H9 (cell line): ENCODE data around the gene CACNA1H. TPM values are rescaled to one million over a fixed set of nuclear protein-coding genes. Genes with fewer than 3 reads are reported as not detected.

Experiments used
- DNase-seq: peaks from one replicate; pipeline ENCODE4 v3.0.0-alpha.2; 2017
- H2AFZ ChIP-seq: one replicate; pipeline ENCODE4 v1.6.1; 2013; ENCODE audit warnings: mild to moderate bottlenecking, low read length, control low read depth, moderate library complexity
- H2AK5ac ChIP-seq: 2 replicates; pipeline ENCODE4 v1.6.1; 2013; ENCODE audit warnings: low read length, control low read depth, mixed read lengths; ENCODE audit not compliant: insufficient read length
- H2BK120ac ChIP-seq: one replicate; pipeline ENCODE4 v1.6.1; 2013; ENCODE audit warnings: low read depth, mild to moderate bottlenecking, low read length, control low read depth, inconsistent platforms; ENCODE audit not compliant: poor library complexity, severe bottlenecking
- H2BK12ac ChIP-seq: 2 replicates; pipeline ENCODE4 v1.6.1; 2013; ENCODE audit warnings: low read length, control low read depth, mixed read lengths, low read depth; ENCODE audit not compliant: insufficient read length
- H2BK15ac ChIP-seq: 2 replicates; pipeline ENCODE4 v1.6.1; 2013; ENCODE audit warnings: low read depth, low read length, control low read depth
- H2BK20ac ChIP-seq: one replicate; pipeline ENCODE4 v1.6.1; 2013; ENCODE audit warnings: low read depth, mild to moderate bottlenecking, low read length, control low read depth, inconsistent platforms; ENCODE audit not compliant: poor library complexity, severe bottlenecking
- H2BK5ac ChIP-seq: 2 replicates; pipeline ENCODE4 v1.6.1; 2013; ENCODE audit warnings: low read length, control low read depth, mixed read lengths; ENCODE audit not compliant: insufficient read length
- H3K14ac ChIP-seq: 2 replicates; pipeline ENCODE4 v1.6.1; 2013; ENCODE audit warnings: low read length, control low read depth; ENCODE audit not compliant: insufficient read depth
- H3K18ac ChIP-seq: 2 replicates; pipeline ENCODE4 v1.6.1; 2013; ENCODE audit warnings: low read depth, mild to moderate bottlenecking, mixed read lengths, low read length, control low read depth; ENCODE audit not compliant: insufficient read length
- H3K23ac ChIP-seq: 2 replicates; pipeline ENCODE4 v1.6.1; 2013; ENCODE audit warnings: low read length, control low read depth, mixed read lengths, low read depth; ENCODE audit not compliant: insufficient read length
- H3K23me2 ChIP-seq: 2 replicates; pipeline ENCODE4 v1.6.1; 2013; ENCODE audit warnings: low read depth, mild to moderate bottlenecking, mixed read lengths, low read length, control low read depth; ENCODE audit not compliant: insufficient read length, poor library complexity, severe bottlenecking
- H3K27ac ChIP-seq: 2 replicates; pipeline ENCODE4 v1.5.1; 2013; ENCODE audit warnings: low read length, control low read depth, mixed read lengths, low read depth; ENCODE audit not compliant: insufficient read length
- H3K27me3 ChIP-seq: 2 replicates; pipeline ENCODE4 v1.6.1; 2013; ENCODE audit warnings: low read length, control low read depth, inconsistent platforms; ENCODE audit not compliant: insufficient read depth
- H3K4ac ChIP-seq: 2 replicates; pipeline ENCODE4 v1.6.1; 2013; ENCODE audit warnings: low read depth, mild to moderate bottlenecking, control low read depth, inconsistent platforms, low read length, moderate library complexity
- H3K4me1 ChIP-seq: 2 replicates; pipeline ENCODE4 v1.6.1; 2013; ENCODE audit warnings: low read length, control low read depth, inconsistent platforms; ENCODE audit not compliant: insufficient read depth
- H3K4me2 ChIP-seq: 2 replicates; pipeline ENCODE4 v1.6.1; 2013; ENCODE audit warnings: low read length, control low read depth, mixed read lengths; ENCODE audit not compliant: insufficient read length, insufficient read depth
- H3K56ac ChIP-seq: 2 replicates; pipeline ENCODE4 v1.6.1; 2013; ENCODE audit warnings: low read depth, mild to moderate bottlenecking, mixed read lengths, low read length, control low read depth; ENCODE audit not compliant: insufficient read length
- H3K79me1 ChIP-seq: 2 replicates; pipeline ENCODE4 v1.6.1; 2013; ENCODE audit warnings: low read depth, mild to moderate bottlenecking, moderate library complexity, low read length, control low read depth, inconsistent platforms; ENCODE audit not compliant: insufficient read depth, poor library complexity, severe bottlenecking
- H3K79me2 ChIP-seq: 2 replicates; pipeline ENCODE4 v1.6.1; 2013; ENCODE audit warnings: low read length, control low read depth, inconsistent platforms; ENCODE audit not compliant: insufficient read depth
- H3K9ac ChIP-seq: 2 replicates; pipeline ENCODE4 v1.6.1; 2013; ENCODE audit warnings: low read length, control low read depth, mixed read lengths; ENCODE audit not compliant: insufficient read length; ENCODE audit errors: extremely low read depth
- H3K9me3 ChIP-seq: one replicate; pipeline ENCODE4 v1.6.1; 2013; ENCODE audit warnings: low read depth, low read length, inconsistent platforms; ENCODE audit not compliant: control insufficient read depth
- H3T11ph ChIP-seq: one replicate; pipeline ENCODE4 v1.6.1; 2013; ENCODE audit warnings: mild to moderate bottlenecking, low read length, control low read depth, inconsistent platforms
- H4K20me1 ChIP-seq: one replicate; pipeline ENCODE4 v1.6.1; 2013; ENCODE audit not compliant: control insufficient read depth, insufficient read length, insufficient read depth
- H4K5ac ChIP-seq: 2 replicates; pipeline ENCODE4 v1.6.1; 2013; ENCODE audit warnings: low read depth, mild to moderate bottlenecking, mixed read lengths, low read length, control low read depth; ENCODE audit not compliant: insufficient read length
- H4K8ac ChIP-seq: replicated peaks from 2 replicates; pipeline ENCODE4 v1.6.1; 2013; ENCODE audit warnings: low read length, control low read depth, mixed read lengths, low read depth; ENCODE audit not compliant: insufficient read length
- H4K91ac ChIP-seq: 2 replicates; pipeline ENCODE4 v1.6.1; 2013; ENCODE audit warnings: low read depth, mild to moderate bottlenecking, moderate library complexity, mixed read lengths, low read length, control low read depth; ENCODE audit not compliant: insufficient read length
- H3K27ac Mint-ChIP-seq, 3 experiments: 2 replicates in 2 of 3; 3 replicates in 1 of 3; pipeline ENCODE4 v1.8.0; 2020 to 2021; ENCODE audit warnings: mixed read lengths in 3 of 3, mild to moderate bottlenecking in 1 of 3, moderate library complexity in 1 of 3
- H3K27me3 Mint-ChIP-seq: 2 replicates; pipeline ENCODE4 v1.8.0; 2021; ENCODE audit warnings: low read depth, mild to moderate bottlenecking, moderate library complexity, mixed read lengths
- H3K36me3 Mint-ChIP-seq, 3 experiments: 2 replicates in 2 of 3; 3 replicates in 1 of 3; pipeline ENCODE4 v1.8.0; 2020 to 2021; ENCODE audit warnings: low read depth in 3 of 3, mixed read lengths in 3 of 3; ENCODE audit not compliant: insufficient read depth in 1 of 3
- H3K4me1 Mint-ChIP-seq, 2 experiments: 2 replicates each; pipeline ENCODE4 v1.8.0; 2020; ENCODE audit warnings: mixed read lengths in 2 of 2
- H3K4me3 Mint-ChIP-seq, 2 experiments: 2 replicates in 1 of 2; 3 replicates in 1 of 2; pipeline ENCODE4 v1.8.0; 2020 to 2021; ENCODE audit warnings: mild to moderate bottlenecking in 2 of 2, mixed read lengths in 2 of 2, moderate library complexity in 1 of 2
- H3K9me3 Mint-ChIP-seq, 2 experiments: 2 replicates in 1 of 2; 3 replicates in 1 of 2; pipeline ENCODE4 v1.8.0; 2020; ENCODE audit warnings: mild to moderate bottlenecking in 2 of 2, mixed read lengths in 2 of 2, moderate library complexity in 1 of 2
- CTCF ChIP-seq: fragments of 200-600 bp; sonication (generic); conservative IDR thresholded peaks from 3 replicates; pipeline ENCODE4 v1.8.0; 2021; ENCODE audit warnings: antibody characterized with exemption, mild to moderate bottlenecking
- WGBS: extraction: QIAGEN DNeasy Blood & Tissue Kit; methylation state at CpG from one replicate; pipeline ENCODE4 v1.1.7; 2013; ENCODE audit warnings: missing lambda C conversion rate, low lambda C conversion rate, mixed read lengths; ENCODE audit not compliant: insufficient read length; ENCODE audit errors: extremely low coverage; 5-methylcytosine and 5-hydroxymethylcytosine counted together
- total RNA-seq: library from RNA; stranded (reverse); gene quantifications from 2 replicates; pipeline ENCODE4 v1.2.1, GENCODE V29; 2021

Gene CACNA1H
- total RNA-seq, 1 experiment from 2014 or later, result 43.3 TPM

GRCh38 chr16:1117926-1118325, 35.0 kb upstream of the CACNA1H start:
- H3K4me3 Mint-ChIP-seq, result no peak overlapping the region
- Histone ChIP-seq H2AK5ac (no peak overlapping the region), H3K27ac (no peak overlapping the region), H3T11ph (no peak overlapping the region), H4K91ac (no peak overlapping the region), H3K56ac (no peak overlapping the region), H3K79me1 (no peaks in the 10 kb centered on the region), H3K14ac (no peak overlapping the region), H3K79me2 (no peaks in the 10 kb centered on the region), H4K20me1 (no peaks in the 10 kb centered on the region), H3K27me3 (no peaks in the 10 kb centered on the region), H3K4me2 (no peak overlapping the region), H2BK20ac (no peak overlapping the region), H3K9me3 (no peaks in the 10 kb centered on the region), H2BK5ac (no peak overlapping the region), H2BK15ac (no peak overlapping the region), H3K9ac (no peak overlapping the region), H2AFZ (no peak overlapping the region), H3K23ac (no peak overlapping the region), H3K4ac (no peak overlapping the region), H2BK120ac (no peak overlapping the region), H3K4me1 (no peaks in the 10 kb centered on the region), H4K5ac (no peak overlapping the region), H4K8ac (no peak overlapping the region), H3K18ac (no peak overlapping the region), H3K23me2 (peaks cover 2% of the 10 kb centered on the region), H2BK12ac (no peak overlapping the region)
- no peaks in the 10 kb centered on the region for H3K9me3 Mint-ChIP-seq
- peaks cover 11% of the 10 kb centered on the region for H3K27me3 Mint-ChIP-seq
- no peak for DNase-seq
- no CpG with 5 or more reads among the region's 19 CpGs for WGBS
- no peaks in the 10 kb centered on the region for H3K4me1 Mint-ChIP-seq
- no peaks in the 10 kb centered on the region for H3K36me3 Mint-ChIP-seq
- H3K27ac Mint-ChIP-seq, result no peak overlapping the region
- TF ChIP-seq CTCF, result no peak
